ENCODE results near the gene PCSK4. TPM values are rescaled to one million over a fixed set of nuclear protein-coding genes. Genes with fewer than 3 reads are reported as not detected.

The PCSK4 gene
- total RNA-seq, 1 donor from 2014 or later, result 4.3 TPM

- H3K9me3 ChIP-seq, result no peaks in the 10 kb centered on the region
- intact Hi-C loops (cut with DNase I), result no loop called here
- DNase-seq (peak; percentile 81), ATAC-seq (peak; percentile 72)
- H3K4me1 ChIP-seq, result peaks cover 7% of the 10 kb centered on the region
- TF ChIP-seq, protein P1, sequence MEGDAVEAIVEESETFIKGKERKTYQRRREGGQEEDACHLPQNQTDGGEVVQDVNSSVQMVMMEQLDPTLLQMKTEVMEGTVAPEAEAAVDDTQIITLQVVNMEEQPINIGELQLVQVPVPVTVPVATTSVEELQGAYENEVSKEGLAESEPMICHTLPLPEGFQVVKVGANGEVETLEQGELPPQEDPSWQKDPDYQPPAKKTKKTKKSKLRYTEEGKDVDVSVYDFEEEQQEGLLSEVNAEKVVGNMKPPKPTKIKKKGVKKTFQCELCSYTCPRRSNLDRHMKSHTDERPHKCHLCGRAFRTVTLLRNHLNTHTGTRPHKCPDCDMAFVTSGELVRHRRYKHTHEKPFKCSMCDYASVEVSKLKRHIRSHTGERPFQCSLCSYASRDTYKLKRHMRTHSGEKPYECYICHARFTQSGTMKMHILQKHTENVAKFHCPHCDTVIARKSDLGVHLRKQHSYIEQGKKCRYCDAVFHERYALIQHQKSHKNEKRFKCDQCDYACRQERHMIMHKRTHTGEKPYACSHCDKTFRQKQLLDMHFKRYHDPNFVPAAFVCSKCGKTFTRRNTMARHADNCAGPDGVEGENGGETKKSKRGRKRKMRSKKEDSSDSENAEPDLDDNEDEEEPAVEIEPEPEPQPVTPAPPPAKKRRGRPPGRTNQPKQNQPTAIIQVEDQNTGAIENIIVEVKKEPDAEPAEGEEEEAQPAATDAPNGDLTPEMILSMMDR (IDR thresholded peaks at IDR 0.05), result no peak
- H3K36me3 ChIP-seq, result no peaks in the 10 kb centered on the region
- H3K27ac ChIP-seq, result no peak within 1 kb of the TSS
- peak within 1 kb of the TSS; percentile 45 for H3K4me3 ChIP-seq
- H3K27me3 ChIP-seq, result peaks cover 56% of the 10 kb centered on the region
Observed at GRCh38 chr19:1512671-1513498, 22.7 kb upstream of the PCSK4 start, which contains the start of gene ADAMTSL5. Gene ADAMTSL5, minus strand, starts transcription at chr19:1513019. Its CDS starts 2,076 bp downstream, at chr19:1510943.

GRCh38 chr19:1511318-1512317 is 21.5 kb upstream of the PCSK4 start:
- Histone ChIP-seq H3K36me3 (no peaks in the 10 kb centered on the region), H3K9me3 (no peaks in the 10 kb centered on the region), H3K4me3 (no peak overlapping the region), H3K4me1 (peaks cover 10% of the 10 kb centered on the region), H3K27me3 (peaks cover 53% of the 10 kb centered on the region), H3K27ac (no peak overlapping the region)
- DNase-seq (no peak), ATAC-seq (no peak)
- intact Hi-C loops (cut with DNase I), result no loop called here
- TF ChIP-seq, protein P1 (IDR thresholded peaks at IDR 0.05), result no peak

GRCh38 chr19:1510807-1511206 is 20.7 kb upstream of the PCSK4 start:
- Histone ChIP-seq H3K4me1 (peaks cover 10% of the 10 kb centered on the region), H3K9me3 (no peaks in the 10 kb centered on the region), H3K27ac (no peak overlapping the region), H3K4me3 (no peak overlapping the region), H3K36me3 (no peaks in the 10 kb centered on the region), H3K27me3 (peaks cover 46% of the 10 kb centered on the region)
- DNase-seq (no peak), ATAC-seq (no peak)
- intact Hi-C loops (cut with DNase I), result no loop called here
- TF ChIP-seq, protein P1 (IDR thresholded peaks at IDR 0.05), result no peak

GRCh38 chr19:1510442-1510806 is 20.3 kb upstream of the PCSK4 start:
- H3K4me3 ChIP-seq, result no peak overlapping the region
- DNase-seq, result no peak
- intact Hi-C loops (cut with DNase I), result no loop called here
- peaks cover 43% of the 10 kb centered on the region for H3K27me3 ChIP-seq
- no peaks in the 10 kb centered on the region for H3K9me3 ChIP-seq
- TF ChIP-seq, protein P1 (IDR thresholded peaks at IDR 0.05), result no peak
- H3K4me1 ChIP-seq, result peaks cover 10% of the 10 kb centered on the region
- ATAC-seq, result no peak
- no peak overlapping the region for H3K27ac ChIP-seq
- no peaks in the 10 kb centered on the region for H3K36me3 ChIP-seq

GRCh38 chr19:1509602-1510441 is 19.7 kb upstream of the PCSK4 start:
- Histone ChIP-seq H3K4me1 (peaks cover 10% of the 10 kb centered on the region), H3K36me3 (no peaks in the 10 kb centered on the region), H3K4me3 (no peak overlapping the region), H3K27me3 (peaks cover 37% of the 10 kb centered on the region), H3K9me3 (no peaks in the 10 kb centered on the region), H3K27ac (no peak overlapping the region)
- intact Hi-C loops (cut with DNase I), result no loop called here
- TF ChIP-seq, protein P1 (IDR thresholded peaks at IDR 0.05), result no peak
- ATAC-seq (no peak), DNase-seq (no peak)

All from upper lobe of right lung (tissue), 1 donor.